Hepatocyte (in vitro differentiated cells): ENCODE data around the gene ANO9.

ENCODE experiments used
- EZH2phosphoT487 ChIP-seq: fragments of 200-600 bp; sonication (generic); IDR thresholded peaks from one replicate; pipeline ENCODE4 v1.6.1; 2018; ENCODE audit warnings: antibody characterized with exemption, mild to moderate bottlenecking, low read depth, moderate library complexity; ENCODE audit not compliant: unreplicated experiment, severe bottlenecking
- TF ChIP-seq, protein P1 (sequence below): fragments of 200-600 bp; sonication (generic); IDR thresholded peaks from 2 replicates; pipeline ENCODE4 v1.5.1; 2016; ENCODE audit warnings: antibody characterized with exemption, mild to moderate bottlenecking; ENCODE audit not compliant: poor library complexity

DNA sequence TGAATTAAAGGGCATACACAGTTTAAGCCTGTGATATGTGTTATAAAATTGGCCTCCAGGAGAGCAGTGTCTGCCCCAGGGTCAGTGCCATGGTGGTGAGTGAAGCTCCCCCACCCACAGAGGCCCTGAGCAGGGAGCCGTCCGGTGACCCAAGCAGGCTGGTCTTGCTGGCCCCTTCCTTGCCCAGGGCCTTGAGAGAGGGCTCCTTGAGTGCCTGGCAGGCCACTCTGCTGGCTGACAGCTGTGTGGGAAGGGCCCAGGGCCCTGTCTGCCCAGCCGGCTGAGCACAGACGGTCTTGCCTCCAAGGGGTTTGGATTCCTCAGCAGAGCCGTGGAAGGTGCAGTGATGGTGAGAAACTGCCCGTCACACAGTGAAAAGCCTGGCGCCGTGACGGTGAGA lies 34.1 kb upstream of the ANO9 start:
- TF ChIP-seq, protein P1, sequence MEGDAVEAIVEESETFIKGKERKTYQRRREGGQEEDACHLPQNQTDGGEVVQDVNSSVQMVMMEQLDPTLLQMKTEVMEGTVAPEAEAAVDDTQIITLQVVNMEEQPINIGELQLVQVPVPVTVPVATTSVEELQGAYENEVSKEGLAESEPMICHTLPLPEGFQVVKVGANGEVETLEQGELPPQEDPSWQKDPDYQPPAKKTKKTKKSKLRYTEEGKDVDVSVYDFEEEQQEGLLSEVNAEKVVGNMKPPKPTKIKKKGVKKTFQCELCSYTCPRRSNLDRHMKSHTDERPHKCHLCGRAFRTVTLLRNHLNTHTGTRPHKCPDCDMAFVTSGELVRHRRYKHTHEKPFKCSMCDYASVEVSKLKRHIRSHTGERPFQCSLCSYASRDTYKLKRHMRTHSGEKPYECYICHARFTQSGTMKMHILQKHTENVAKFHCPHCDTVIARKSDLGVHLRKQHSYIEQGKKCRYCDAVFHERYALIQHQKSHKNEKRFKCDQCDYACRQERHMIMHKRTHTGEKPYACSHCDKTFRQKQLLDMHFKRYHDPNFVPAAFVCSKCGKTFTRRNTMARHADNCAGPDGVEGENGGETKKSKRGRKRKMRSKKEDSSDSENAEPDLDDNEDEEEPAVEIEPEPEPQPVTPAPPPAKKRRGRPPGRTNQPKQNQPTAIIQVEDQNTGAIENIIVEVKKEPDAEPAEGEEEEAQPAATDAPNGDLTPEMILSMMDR, result no peak
- TF ChIP-seq EZH2phosphoT487, result no peak
